ENCODE measurements around the gene PRSS2.

DNA sequence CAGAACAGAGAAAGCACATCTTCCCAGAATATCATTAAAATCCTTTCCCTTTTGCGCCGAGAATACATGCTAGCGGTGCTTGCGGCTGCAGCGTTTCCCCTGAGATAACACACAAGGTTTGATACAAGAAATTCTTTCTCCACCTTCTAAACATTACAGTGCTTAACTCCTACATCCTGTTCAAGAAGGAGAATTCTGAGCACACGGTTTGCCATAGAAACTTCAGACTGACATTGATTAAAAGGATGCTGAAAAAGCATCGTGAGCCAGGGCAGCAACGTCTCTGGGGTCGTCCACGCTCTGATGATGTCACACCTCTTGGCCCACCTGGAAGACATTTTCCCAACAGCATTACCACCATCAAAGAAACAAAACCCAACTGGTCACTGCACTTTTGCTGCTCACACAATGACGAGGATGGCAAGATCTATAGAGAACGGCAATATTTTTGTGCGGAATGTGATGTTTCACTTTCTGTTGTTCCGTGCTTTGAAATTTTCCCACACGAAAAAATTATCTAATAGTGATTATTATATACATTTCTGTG lies 48.4 kb upstream of the PRSS2 start:
- TF ChIP-seq, protein P1, sequence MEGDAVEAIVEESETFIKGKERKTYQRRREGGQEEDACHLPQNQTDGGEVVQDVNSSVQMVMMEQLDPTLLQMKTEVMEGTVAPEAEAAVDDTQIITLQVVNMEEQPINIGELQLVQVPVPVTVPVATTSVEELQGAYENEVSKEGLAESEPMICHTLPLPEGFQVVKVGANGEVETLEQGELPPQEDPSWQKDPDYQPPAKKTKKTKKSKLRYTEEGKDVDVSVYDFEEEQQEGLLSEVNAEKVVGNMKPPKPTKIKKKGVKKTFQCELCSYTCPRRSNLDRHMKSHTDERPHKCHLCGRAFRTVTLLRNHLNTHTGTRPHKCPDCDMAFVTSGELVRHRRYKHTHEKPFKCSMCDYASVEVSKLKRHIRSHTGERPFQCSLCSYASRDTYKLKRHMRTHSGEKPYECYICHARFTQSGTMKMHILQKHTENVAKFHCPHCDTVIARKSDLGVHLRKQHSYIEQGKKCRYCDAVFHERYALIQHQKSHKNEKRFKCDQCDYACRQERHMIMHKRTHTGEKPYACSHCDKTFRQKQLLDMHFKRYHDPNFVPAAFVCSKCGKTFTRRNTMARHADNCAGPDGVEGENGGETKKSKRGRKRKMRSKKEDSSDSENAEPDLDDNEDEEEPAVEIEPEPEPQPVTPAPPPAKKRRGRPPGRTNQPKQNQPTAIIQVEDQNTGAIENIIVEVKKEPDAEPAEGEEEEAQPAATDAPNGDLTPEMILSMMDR (conservative IDR thresholded peaks at IDR 0.05 in 1 of 2, IDR thresholded peaks at IDR 0.05 in 1 of 2; ENCODE audit: low read depth in 1 of 2, low read length in 2 of 2), result no peak
- no peak for TF ChIP-seq EZH2 (IDR thresholded peaks at IDR 0.05; ENCODE audit: low read length, missing control alignments)
